Measurements from ENCODE around the gene TNP2.
A peak's percentile ranks its signal among the peaks of the same experiment; 100 is the strongest.

TNP2 gene

GRCh38 chr16:11245222-11245737 is 23.8 kb downstream of the TNP2 start:
- DNase-seq (ENCODE audit: low spot score in 2 of 2): no peak
- H3K4me1 Mint-ChIP-seq: peaks cover 48% of the 10 kb centered on the region
- ATAC-seq: no peak
- no peaks in the 10 kb centered on the region for H3K9me3 Mint-ChIP-seq
- peaks cover 36% of the 10 kb centered on the region for H3K36me3 Mint-ChIP-seq
- H3K4me3 Mint-ChIP-seq: no peak overlapping the region
- peak overlapping the region; percentile 55 for H3K27ac Mint-ChIP-seq

- Mint-ChIP-seq H3K4me3 (no peak overlapping the region), H3K9me3 (no peaks in the 10 kb centered on the region), H3K4me1 (peaks cover 51% of the 10 kb centered on the region), H3K27ac (no peak overlapping the region), H3K36me3 (peaks cover 12% of the 10 kb centered on the region)
- DNase-seq (ENCODE audit: low spot score in 2 of 2) (no peak), ATAC-seq (no peak)
These were observed 26.5 kb downstream of the TNP2 start for GRCh38 chr16:11242658-11243057.

DNA sequence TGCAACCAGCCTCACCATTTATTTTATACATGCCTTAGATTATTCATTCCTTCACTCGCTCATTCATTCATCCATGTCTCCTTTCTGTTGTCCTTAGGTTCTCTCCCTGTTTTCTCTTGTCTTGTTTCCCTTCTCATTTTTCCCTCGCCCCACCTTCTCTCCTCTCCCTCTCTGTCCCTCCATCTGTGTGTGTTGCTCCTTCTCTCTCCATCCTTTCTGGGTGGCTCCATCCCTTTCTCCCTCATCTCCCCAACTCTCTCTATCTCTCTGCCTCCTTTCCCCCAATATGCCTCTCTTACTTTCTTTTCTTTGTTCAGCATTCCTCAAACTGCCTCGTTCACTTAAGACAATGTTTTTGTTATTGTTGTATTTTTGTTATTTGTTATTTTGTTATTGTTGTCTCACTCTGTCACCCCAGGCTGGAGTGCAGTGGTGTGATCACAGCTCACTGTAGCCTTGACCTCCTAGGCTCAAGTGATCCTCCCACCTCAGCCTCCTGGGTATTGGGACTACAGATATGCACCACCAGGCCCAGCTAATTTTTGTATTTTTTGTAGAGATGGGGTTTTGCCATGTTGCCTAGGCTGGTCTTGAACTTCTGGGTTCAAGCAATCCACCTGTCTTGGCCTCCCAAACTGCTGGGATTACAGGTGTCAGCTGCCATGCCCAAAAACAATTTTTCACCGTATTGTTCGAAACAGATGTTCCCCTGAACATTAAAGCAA is 27.5 kb downstream of the TNP2 start:
- peaks cover 1% of the 10 kb centered on the region for H3K36me3 Mint-ChIP-seq
- H3K9me3 Mint-ChIP-seq: no peaks in the 10 kb centered on the region
- peaks cover 48% of the 10 kb centered on the region for H3K4me1 Mint-ChIP-seq
- H3K27ac Mint-ChIP-seq: no peak overlapping the region
- ATAC-seq (no peak), DNase-seq (ENCODE audit: low spot score in 2 of 2) (no peak)
- no peak overlapping the region for H3K4me3 Mint-ChIP-seq

DNA sequence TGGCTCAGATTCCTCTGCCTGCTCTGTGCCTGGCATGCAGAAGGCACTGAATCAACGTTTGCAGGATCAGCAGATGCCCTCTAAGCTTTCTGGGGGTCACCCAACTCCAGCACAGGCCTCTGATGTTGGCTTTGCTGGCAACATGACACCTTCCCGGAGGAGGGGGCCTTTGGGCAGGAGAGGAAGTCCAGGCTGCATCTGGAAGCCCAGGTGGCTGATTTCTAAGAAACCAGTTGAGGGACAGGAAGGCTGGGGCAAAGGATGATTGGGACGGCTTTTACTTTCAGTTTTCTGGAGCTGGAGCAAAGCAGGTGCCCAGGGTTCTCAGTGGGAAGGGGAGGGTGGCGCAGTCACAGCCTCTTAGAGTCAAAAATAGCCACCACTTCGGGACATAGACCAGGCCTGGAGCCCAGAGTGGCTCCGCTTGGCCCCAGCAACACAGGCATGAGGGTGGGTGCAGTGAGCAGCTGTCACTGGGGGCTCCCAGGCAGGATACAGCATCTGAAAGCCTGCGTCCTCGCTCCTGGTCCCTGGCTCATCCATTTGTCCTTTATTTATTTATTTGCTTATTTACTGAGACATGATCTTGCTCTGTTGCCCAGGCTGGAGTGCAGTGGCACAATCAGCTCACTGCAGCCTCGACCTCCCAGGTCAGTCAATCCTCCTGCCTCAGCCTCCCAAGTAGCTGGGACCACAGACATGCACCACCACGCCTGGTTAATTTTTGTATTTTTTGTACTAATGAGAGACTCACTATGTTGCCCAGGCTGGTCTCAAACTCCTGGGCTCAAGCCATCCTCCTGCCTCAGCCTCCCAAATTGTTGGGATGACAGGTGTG is 28.3 kb downstream of the TNP2 start:
- Mint-ChIP-seq H3K4me1 (peaks cover 44% of the 10 kb centered on the region), H3K36me3 (no peaks in the 10 kb centered on the region), H3K4me3 (no peak overlapping the region), H3K27ac (no peak overlapping the region), H3K9me3 (no peaks in the 10 kb centered on the region)
- DNase-seq (ENCODE audit: low spot score in 2 of 2): no peak
- ATAC-seq: no peak

- ATAC-seq (no peak), DNase-seq (ENCODE audit: low spot score in 2 of 2) (no peak)
- peaks cover 43% of the 10 kb centered on the region for H3K4me1 Mint-ChIP-seq
- no peak overlapping the region for H3K27ac Mint-ChIP-seq
- H3K36me3 Mint-ChIP-seq: peaks cover 5% of the 10 kb centered on the region
- no peaks in the 10 kb centered on the region for H3K9me3 Mint-ChIP-seq
- no peak overlapping the region for H3K4me3 Mint-ChIP-seq
These were observed 29.2 kb downstream of the TNP2 start for GRCh38 chr16:11239644-11240632.

GRCh38 chr16:11238272-11239202 is 30.6 kb downstream of the TNP2 start:
- H3K4me3 Mint-ChIP-seq: no peak overlapping the region
- H3K27ac Mint-ChIP-seq: no peak overlapping the region
- no peaks in the 10 kb centered on the region for H3K9me3 Mint-ChIP-seq
- peaks cover 56% of the 10 kb centered on the region for H3K4me1 Mint-ChIP-seq
- DNase-seq (ENCODE audit: low spot score in 2 of 2): no peak
- ATAC-seq: no peak
- H3K36me3 Mint-ChIP-seq: peaks cover 12% of the 10 kb centered on the region

DNA sequence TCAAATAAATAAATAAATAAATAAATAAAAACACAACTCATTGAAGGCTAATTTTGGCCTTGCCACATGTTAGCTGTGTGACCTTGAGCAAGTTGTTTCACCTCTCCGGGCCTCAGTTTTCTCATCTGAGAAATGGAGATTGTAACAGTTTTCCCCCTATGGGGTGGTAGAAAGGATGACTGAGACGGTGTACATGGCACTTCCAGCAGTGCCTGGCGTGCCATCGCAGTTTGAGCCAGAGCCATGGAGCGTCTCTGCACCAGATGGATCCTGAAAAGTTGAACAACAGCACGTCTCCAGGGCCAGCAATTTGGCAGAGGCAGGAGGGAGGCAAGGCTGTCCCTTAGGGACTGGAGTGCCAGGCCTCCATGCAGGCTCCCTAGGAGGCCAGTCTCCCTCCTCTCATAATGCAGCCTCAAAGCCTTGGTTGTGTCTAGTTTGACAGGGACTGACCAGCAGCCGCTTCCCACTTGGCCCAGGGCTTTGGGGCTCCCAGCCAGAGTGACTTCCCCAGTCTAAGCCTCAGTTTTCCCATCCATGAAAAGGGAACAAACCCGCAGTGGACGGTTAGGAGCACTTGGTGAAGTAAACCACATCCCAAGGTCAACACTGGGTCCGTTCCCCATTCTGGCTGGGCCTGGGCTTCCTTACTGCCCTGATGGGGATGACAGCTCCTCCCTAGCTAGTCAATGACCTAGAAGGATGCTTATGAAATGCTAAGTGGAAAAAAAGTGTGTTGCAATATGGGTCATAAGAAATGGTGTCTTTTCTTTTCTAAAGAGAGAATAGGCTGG is 32.5 kb downstream of the TNP2 start:
- Mint-ChIP-seq H3K27ac (peak overlapping the region; percentile 67), H3K36me3 (peaks cover 25% of the 10 kb centered on the region), H3K4me3 (no peak overlapping the region), H3K9me3 (no peaks in the 10 kb centered on the region), H3K4me1 (peaks cover 75% of the 10 kb centered on the region)
- DNase-seq (ENCODE audit: low spot score in 2 of 2) (no peak), ATAC-seq (no peak)

- peaks cover 81% of the 10 kb centered on the region for H3K4me1 Mint-ChIP-seq
- H3K4me3 Mint-ChIP-seq: no peak overlapping the region
- H3K9me3 Mint-ChIP-seq: no peaks in the 10 kb centered on the region
- peak overlapping the region; percentile 98 for H3K27ac Mint-ChIP-seq
- DNase-seq (ENCODE audit: low spot score in 2 of 2): no peak
- peaks cover 25% of the 10 kb centered on the region for H3K36me3 Mint-ChIP-seq
- no peak for ATAC-seq
These were observed 33.5 kb downstream of the TNP2 start for GRCh38 chr16:11235703-11235991.

DNA sequence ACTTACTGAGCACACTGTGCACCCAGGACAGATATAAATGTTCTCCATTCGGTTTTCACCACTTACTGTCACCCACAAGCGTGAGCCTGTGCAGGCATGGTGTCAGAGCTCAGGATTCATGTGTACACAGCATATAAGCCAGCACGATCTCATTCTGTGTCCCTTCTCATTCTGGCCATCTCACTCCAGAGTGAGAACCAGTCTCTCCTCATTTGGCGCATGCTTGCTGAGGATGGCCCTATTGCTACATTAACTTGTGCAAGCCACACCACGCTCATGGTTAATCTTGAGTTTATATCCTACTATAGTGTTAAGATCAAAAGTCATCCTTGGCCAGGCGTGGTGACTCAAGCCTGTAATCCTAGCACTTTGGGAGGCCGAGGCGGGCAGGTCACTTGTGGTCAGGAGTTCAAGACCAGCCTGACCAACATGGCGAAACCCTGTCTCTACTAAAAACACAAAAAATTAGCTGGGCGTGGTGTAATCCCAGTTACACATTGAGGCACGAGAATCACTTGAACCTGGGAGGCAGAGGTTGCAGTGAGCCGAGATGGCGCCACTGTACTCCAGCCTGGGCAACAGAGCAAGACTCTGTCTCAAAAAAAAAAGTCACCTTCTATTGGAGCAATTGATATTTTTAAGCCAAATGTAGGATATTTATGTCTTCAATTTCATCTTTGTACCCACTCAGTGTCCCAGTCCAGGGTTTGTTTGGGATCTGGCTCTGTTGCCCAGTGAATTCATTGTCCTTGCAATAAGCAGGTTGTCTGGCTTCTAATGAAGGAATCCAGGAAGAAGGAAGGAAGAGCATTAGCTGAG is 34.0 kb downstream of the TNP2 start:
- Mint-ChIP-seq H3K4me3 (peak overlapping the region; percentile 68), H3K4me1 (peaks cover 77% of the 10 kb centered on the region)
- ATAC-seq: no peak

DNA sequence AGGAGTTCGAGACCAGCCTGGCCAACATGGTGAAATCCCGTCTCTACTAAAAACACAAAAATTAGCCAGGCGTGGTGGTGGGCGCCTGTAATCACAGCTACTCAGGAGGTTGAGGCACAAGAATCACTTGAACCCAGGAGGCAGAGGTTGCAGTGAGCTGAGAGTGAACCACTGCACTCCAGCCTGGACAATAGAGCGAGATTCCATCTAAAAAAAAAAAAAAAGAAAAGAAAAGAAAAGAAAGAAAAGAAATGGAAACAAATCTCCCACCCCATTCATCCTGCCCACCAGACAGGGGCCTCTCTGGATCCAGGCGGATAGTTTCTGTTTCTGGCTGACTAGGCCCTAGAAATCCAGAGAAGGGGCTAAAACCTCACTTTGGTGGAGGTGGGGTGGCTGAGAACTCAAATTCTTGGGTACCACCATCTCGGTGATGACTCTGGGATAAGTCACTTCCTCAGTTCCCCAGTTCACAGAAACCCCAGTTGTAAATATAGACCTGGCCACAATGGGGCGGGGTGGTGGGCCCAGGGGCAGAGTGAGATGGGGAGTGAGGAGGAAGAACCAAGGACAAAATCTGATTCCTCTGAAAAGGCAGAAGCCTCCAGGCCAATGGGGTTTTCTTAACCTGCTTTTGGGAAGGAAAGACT is 35.3 kb downstream of the TNP2 start:
- Mint-ChIP-seq H3K9me3 (no peaks in the 10 kb centered on the region), H3K4me3 (peak overlapping the region; percentile 68)

More for the DNA sequence above, 34.0 kb downstream of the TNP2 start:
- H3K36me3 Mint-ChIP-seq: peaks cover 25% of the 10 kb centered on the region
- DNase-seq (ENCODE audit: low spot score in 2 of 2): peak in 1 of 2 donors; percentile 62
- no peaks in the 10 kb centered on the region for H3K9me3 Mint-ChIP-seq
- H3K27ac Mint-ChIP-seq: peak overlapping the region; percentile 98

DNA sequence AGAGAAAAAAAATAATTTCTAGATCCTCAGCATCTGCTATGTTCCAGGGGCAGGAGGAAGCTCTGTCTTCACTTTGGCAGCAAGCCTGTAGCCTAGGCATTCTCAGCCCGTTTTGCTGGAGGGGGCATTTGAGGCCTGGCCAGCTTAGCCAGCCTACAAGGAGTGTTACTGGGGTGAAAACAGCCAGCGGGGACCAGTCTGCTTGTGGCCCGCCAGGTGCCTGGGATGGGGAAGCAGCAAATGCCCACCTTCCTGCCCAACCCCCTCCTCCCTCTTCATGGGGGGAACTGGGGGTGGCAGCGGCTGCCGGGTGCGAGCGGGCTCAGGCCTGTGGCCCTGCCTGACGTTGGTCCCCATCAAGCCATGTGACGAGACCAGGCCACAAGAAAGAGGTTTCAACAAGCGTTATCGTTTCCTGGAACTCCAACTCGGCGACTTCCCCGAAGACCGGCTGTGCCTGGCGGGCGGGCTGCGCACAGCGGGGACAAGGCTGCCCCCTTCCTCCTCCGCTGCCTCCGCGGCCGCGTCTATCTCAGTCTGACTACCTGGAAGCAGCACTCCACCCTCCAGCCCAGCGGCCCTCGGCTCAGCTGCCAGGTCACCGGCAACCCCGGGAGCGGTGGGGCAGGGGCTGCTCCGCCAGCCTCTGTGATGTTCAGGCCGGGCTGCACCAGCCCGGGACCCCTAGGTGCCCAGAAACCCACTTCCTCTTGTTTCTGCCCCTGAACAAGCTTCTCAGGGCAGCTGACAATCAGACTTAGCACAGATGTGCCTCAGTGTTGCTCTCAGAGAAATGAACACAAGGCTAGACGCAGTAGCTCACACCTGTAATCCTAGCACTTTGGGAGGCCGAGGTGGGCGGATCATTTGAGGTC is 36.0 kb downstream of the TNP2 start:
- DNase-seq (ENCODE audit: low spot score in 2 of 2): peak; percentile 81 to 98

More for the DNA sequence above, 35.3 kb downstream of the TNP2 start:
- H3K27ac Mint-ChIP-seq: peak overlapping the region; percentile 98
- H3K4me1 Mint-ChIP-seq: peaks cover 78% of the 10 kb centered on the region
- ATAC-seq (peak; percentile 78), DNase-seq (ENCODE audit: low spot score in 2 of 2) (peak; percentile 64 to 92)
- H3K36me3 Mint-ChIP-seq: peaks cover 25% of the 10 kb centered on the region

More for the DNA sequence above, 36.0 kb downstream of the TNP2 start:
- Mint-ChIP-seq H3K4me3 (peak overlapping the region; percentile 68), H3K27ac (peak overlapping the region; percentile 98), H3K36me3 (peaks cover 25% of the 10 kb centered on the region), H3K4me1 (peaks cover 81% of the 10 kb centered on the region), H3K9me3 (no peaks in the 10 kb centered on the region)
- ATAC-seq: peak; percentile 90
